Islet precursor cell (in vitro differentiated cells): ENCODE data around the gene TMEM218.
"Not testable (repeated sequence)": the region's sequence is repeated elsewhere in the genome, so short reads cannot be mapped to it uniquely, and the experiment has no call there.

Experiments used
- DNase-seq: peaks from one replicate; pipeline ENCODE4 v3.0.0-alpha.2; 2018

TMEM218 gene

DNA sequence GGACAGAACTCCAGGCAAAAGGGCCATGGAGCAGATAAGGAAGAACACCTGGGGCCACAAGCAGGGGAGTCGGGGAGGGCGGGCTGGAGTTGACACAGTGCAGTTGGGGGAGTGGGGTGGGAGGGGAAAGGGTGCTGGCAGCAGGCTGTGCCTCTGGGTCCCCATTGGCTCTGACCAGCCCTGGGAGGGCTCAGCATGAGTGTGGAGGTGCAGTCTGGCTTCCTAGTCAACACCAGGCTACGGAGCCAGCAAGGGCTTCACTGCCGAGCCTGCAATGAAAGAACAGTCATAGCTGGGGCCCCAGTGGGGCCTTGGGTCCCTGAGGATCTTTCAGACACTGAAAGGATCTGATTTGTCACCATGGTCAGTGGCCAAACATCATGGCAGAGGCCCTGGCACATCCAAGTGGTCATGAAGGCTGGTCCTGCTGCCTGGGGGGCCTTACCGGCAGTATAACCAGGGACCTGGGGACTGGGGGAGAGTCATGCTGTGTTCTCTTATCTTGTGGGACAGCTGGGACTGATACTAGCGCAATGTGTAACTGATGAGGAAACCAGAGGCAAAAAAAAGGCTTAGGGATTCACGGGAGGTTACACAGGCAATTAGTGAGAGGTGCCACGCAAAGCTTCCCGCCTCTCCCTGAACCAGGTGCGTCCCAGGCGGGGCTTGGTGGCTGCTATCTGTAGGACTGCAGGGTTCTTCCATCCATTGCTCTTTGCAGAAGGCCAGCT is 36.8 kb downstream of the TMEM218 start:
- no peak for DNase-seq

GRCh38 chr11:125073616-125074483 is 37.6 kb downstream of the TMEM218 start:
- no peak for DNase-seq

DNA sequence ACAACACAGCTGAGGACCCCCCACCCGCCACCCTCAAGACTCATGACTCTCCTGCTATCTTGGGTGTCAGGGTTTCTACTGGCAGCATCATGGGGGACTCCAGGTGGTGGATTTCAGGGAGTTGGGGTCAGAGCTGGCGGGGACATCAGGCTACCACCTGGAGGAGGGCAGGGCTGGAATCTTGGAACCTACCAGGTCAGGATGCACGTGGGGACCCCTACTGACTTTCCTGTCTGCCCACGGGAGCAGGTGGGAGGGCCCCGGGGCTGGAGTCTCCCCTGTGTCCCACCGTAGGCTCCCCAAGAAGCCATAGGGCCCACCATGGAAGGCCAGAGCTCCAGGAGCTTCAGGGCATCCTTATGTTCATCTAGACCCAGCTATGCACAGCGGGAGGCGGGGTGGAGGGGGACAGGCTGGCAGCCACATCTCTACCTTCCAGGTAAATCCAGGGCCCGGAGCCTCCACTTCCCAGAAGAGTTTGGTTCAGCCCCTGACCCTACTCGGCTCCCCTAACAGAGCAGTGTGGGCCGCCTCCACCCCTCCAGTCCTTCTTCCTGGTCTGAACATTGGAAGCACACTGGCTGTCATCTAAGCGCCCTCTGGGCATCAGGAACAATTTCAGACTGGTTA is 38.4 kb downstream of the TMEM218 start:
- DNase-seq = no peak

DNA sequence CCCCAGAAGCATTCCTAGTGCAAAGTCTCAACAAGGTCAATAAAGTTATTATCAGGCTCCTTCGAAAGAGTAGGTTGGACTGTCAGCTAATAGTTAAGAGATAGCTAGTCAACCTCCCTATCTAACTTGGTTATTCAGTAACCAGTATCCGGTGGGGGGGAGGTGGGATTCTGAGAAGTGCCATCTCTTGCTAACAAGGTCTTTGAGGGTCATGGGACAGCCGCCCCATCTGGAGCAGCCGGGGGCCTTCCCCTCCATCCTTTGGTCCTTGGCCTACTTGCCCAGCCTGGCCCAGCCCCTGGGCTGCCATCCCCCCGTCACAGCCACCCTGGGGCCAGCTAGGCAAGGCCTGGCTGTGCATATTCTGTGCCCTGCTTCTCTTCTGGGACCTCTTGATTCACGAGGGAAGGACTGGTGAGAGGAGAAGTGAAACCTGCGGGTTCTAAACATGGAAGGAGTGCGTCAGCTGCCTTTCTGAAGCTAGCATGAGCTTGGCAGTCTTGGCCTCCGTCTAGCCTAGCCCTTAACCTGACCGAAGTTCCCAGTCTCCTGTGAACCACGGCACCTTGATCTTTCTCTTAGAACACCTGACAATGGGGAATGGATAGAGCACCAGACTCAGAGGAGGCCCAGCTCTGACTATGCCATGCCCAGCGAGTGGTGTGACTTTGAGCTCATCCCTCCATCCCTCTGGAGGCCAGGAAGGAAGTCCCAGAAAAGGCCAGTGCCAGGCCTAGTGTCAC is 39.0 kb downstream of the TMEM218 start:
- no peak for DNase-seq

DNA sequence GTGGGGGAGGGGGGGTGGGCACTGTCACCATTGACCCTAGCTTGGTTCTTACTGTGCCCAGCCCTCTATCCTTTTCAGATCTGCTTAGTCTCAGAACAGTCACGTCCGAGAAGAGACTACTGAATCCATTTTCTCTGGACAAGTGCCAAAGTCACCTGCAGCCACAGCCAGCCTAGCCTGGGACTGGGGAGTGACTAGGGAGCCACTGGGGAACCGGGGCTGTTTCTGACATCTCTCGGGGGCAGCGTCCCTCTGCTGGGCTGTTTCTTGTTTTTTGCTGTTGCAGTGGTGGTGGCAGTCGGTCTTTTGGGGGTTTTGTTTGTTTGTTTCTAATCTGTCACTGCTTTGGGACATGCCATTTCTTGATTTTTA is 39.6 kb downstream of the TMEM218 start:
- no peak for DNase-seq

DNA sequence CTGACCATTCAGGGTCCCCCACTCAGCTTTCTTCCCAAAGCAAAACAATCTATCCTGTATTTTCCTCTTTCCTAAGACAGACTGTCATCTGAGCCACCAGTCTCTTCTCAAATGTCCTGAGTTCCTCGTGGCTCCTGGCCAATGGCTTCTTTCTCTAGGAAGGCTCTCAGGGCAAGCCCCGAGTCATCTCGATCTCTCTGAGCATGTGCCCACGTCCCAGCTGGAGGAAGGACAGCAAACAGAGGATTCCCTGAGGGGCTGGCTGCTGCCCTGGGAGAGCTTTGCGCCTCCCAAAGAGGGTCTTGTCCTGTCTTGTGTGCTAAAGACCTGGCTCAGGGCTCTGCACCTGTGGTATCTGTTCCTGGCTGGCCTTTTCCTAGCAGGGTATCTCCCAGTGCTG is 40.0 kb downstream of the TMEM218 start:
- DNase-seq = peak; percentile 53

GRCh38 chr11:125070699-125071254 is 40.6 kb downstream of the TMEM218 start:
- DNase-seq = peak; percentile 47

DNA sequence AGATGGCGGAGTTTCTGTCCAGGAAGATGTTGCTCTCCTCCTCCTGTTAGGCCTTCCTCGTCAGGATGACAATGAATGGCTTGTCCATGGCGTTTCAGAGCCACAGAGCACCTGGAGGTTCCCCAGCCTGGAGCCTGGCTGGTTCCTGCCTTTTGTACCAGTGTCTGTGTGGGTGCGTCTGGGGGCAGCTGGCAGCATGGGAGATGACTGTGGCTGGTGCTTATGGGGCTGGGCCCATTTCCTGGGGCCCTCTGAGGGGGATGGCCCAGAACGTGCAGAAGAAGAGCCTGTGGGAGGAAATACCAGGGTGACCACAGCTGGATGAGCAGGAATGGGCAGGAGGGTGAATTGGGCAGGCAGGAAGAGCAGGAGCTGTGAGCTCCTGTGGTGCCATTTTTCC is 41.6 kb downstream of the TMEM218 start:
- DNase-seq = peak; percentile 43

DNA sequence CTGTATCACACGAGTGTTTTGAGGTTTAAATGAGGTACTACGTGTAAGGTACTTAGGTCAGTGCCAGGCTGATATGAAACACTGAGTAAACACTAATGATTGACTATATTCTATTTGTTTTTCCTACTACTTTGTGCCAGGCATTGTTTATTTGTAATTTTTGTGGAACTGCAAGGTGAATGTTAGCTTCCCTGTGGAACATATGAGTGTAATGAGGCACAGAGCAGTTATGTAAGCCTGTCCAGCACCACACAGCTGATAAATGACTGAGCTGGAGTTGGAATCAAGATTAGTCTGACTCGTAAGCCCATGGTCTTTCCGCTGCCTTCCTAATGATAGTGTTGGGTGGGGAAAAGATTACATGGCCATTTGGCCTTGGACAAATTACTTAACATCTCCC is 42.4 kb downstream of the TMEM218 start:
- DNase-seq = no peak

GRCh38 chr11:125068368-125068767 is 43.1 kb downstream of the TMEM218 start:
- no peak for DNase-seq

DNA sequence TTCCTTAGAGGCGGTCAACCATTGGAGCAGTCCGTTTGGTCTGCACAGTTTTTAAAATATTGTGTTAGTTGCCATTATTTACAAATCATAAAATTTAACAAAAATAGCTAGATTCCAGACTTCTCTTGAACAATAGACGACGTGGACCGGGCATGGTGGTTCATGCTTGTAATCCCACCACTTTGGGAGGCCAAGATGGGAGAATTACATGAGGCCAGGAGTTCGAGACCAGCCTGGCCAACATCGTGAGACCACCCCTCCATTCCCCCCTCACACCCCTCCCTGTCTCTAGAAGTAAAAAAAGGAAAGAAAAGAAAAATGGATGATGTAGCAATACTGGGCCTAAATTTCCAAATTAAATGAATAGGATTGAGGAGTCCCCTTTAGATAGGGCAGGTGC is 47.4 kb downstream of the TMEM218 start:
- DNase-seq = no peak

DNA sequence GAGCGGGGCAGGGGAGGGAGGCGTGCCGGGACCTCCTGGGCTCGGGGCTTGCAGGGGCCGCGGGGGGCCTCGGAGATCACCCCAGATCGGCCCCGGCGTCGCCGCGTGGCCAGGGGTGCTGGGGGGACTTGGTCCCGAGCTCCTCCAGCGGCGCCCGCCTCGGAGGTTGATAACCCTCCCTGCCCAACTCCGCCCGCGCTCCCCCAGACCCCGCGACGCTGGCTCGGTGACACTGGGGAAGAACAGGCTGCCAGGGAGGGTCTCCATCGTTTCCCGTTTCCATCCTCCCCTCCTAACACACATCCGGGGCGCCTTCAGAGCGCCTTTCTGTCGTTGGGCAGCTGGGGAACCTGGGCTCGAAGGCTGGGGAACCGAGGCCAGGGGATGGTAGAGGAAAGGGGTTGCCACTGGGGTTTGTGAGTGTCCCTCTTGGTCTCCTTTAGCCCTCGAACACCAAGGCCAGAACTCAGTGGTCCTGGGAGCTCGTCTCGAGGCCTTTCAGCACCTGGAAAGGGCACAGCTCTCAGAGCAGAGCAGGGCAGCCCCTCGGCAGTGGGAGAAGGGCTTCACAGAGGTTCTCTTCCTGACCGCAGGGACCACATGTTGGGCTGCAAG is 47.9 kb downstream of the TMEM218 start:
- peak; percentile 58 for DNase-seq

DNA sequence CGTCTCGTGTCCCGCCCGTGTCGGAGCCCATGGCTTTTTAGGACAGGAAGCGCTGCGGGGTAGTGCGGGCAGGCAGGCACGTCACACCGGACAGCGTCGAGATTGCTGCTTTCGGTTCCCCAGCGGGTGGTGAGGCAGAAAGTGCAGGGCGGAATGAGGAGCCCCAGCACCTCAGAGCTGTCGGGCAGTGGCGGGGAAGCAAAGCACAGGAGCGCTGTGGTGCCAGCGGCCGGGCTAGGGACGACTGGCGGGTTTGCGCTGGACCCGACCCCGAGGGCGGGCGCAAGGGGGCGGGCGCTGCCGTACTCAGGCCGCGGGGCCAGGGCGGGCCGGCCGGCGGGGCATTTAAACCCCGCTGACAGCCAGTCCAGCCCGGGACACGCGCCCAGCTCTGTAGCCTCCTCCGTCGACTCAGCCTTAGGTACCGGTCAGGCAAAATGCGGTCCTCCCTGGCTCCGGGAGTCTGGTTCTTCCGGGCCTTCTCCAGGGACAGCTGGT is 48.4 kb downstream of the TMEM218 start, which contains the start of gene SLC37A2:
SLC37A2 (plus strand) TSS at position 375 of the 498 bp plus-strand sequence; CDS start at position 438, 63 bp downstream.
- peak; percentile 83 for DNase-seq

- no peak for DNase-seq
Observed at GRCh38 chr11:125062218-125062930, 49.1 kb downstream of the TMEM218 start.

GRCh38 chr11:125061281-125061680 is 50.1 kb downstream of the TMEM218 start:
- DNase-seq = no peak

DNA sequence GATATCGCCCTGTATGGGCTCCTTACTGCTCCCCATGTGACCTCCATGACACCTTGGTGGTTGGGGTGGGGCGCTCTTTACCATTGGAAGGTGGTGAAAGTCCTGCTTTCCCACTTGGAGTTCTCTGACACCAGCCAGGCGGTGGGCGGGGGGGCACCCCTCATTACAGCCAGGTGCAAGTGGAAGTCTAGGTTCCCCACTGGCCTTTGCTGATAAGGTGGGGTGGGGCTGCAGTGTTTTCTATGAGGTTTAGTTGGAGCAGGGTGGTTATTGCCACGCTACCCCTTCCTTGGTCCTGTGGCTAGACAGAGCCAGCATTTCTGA is 53.8 kb downstream of the TMEM218 start:
- DNase-seq = no peak

GRCh38 chr11:125056931-125057692 is 54.3 kb downstream of the TMEM218 start:
- no peak for DNase-seq

DNA sequence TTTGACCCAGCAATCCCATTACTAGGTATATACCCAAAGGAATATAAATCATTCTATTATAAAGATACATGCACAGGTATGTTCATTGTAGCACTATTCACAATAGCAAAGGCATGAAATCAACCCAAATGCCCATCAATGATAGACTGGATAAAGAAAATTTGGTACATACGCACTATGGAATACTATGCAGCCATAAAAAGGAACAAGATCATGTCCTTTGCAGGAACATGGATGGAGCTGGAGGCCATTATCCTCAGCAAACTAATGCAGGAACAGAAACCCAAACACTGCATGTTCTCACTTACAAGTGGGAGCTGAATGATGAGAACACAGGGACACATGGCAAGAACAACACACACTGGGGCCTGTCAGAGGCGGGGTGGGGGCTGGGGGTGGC is 55.3 kb downstream of the TMEM218 start:
- DNase-seq = not testable (repeated sequence)

DNA sequence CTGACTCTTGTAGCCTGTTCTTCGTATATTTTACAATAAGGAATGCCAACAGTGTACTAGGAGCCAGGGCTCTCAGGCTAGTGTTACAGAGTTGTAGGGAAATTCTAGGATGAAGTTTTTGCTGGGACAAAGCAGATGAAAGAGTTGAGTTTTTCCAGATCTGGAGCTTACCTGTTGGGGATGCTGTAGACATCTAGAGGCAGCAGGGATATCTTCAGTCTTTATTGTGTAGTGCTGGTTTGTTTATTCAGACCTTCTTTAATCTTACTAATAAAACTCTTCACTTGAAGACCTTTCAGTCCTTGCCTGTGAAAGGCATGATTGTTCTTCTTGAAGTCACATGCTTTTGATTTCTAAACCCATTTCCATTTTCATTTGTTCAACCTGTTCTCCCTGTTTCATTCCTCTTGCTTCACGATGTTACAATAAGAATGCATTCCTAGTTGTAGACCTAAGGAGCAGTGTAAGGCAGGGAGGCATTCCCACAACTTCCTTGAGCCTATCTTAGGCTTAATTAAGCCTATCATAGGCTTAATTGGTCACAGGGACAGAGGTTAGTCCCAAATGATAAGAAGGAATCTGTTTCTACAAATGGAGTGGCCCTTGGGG is 56.2 kb downstream of the TMEM218 start:
- no peak for DNase-seq

GRCh38 chr11:125053167-125053566 is 58.3 kb downstream of the TMEM218 start:
- no peak for DNase-seq
